Thyroid gland (tissue), 4 donors: ENCODE measurements around the gene FXYD6.

Source experiments
- CTCF ChIP-seq, 6 experiments: fragments of 200-600 bp in 3 of 6; fragments of 450-650 bp in 3 of 6; sonication (generic) in 3 of 6; IDR thresholded peaks; one replicate each; pipeline ENCODE4 v1.5.1; 2016 to 2019; ENCODE audit warnings: antibody characterized with exemption in 6 of 6, mild to moderate bottlenecking in 2 of 6, inconsistent platforms in 1 of 6, moderate library complexity in 1 of 6
- POLR2A ChIP-seq, 2 donors: fragments of 450-650 bp; IDR thresholded peaks; one replicate each; pipeline ENCODE4 v1.6.1; 2017; ENCODE audit warnings: antibody characterized with exemption in 2 of 2, mild to moderate bottlenecking in 2 of 2, moderate library complexity in 1 of 2

GRCh38 chr11:117914991-117915618 lies 38.6 kb upstream of the FXYD6 start:
- TF ChIP-seq CTCF (IDR thresholded peaks at IDR 0.05) (no peak), POLR2A (IDR thresholded peaks at IDR 0.05) (no peak)
